SU-DHL-6 (cell line): ENCODE data around the gene POLD4.

Experiments used
- H2AFZ ChIP-seq: fragments of 200-600 bp; sonication (generic); 2 replicates; pipeline ENCODE4 v1.6.1; 2014; ENCODE audit warnings: low read depth, mild to moderate bottlenecking, moderate library complexity, mixed read lengths, antibody characterized with exemption, low read length; ENCODE audit not compliant: severe bottlenecking
- H3F3A ChIP-seq: fragments of 200-600 bp; shearing (Covaris generic); 2 replicates; pipeline ENCODE4 v1.6.0; 2016; ENCODE audit warnings: antibody characterized with exemption, mild to moderate bottlenecking; ENCODE audit not compliant: insufficient read depth
- H3K27ac ChIP-seq: fragments of 200-600 bp; sonication (generic); 2 replicates; pipeline ENCODE4 v1.5.1; 2016; ENCODE audit warnings: low read depth, mild to moderate bottlenecking, low read length, moderate library complexity, mixed read lengths
- H3K27me3 ChIP-seq: fragments of 200-600 bp; sonication (generic), shearing (Covaris generic); 2 replicates; pipeline ENCODE4 v1.6.0; 2014; ENCODE audit warnings: mild to moderate bottlenecking, low read length
- H3K36me3 ChIP-seq: fragments of 200-600 bp; sonication (generic); 2 replicates; pipeline ENCODE4 v1.6.1; 2014; ENCODE audit warnings: mild to moderate bottlenecking, low read length, mixed read lengths
- H3K4me2 ChIP-seq: fragments of 300-600, 200-600 bp; shearing (Covaris generic), sonication (generic); 2 replicates; pipeline ENCODE4 v1.6.0; 2014; ENCODE audit warnings: low read length, low read depth, mild to moderate bottlenecking; ENCODE audit not compliant: poor library complexity, severe bottlenecking
- H3K4me3 ChIP-seq: fragments of 200-600 bp; sonication (generic); 2 replicates; pipeline ENCODE4 v1.5.1; 2014; ENCODE audit warnings: antibody characterized with exemption, low read length, mild to moderate bottlenecking, mixed read lengths; ENCODE audit not compliant: insufficient read depth, poor library complexity, severe bottlenecking
- H3K79me2 ChIP-seq: fragments of 200-600 bp; sonication (generic); 2 replicates; pipeline ENCODE4 v1.6.1; 2014; ENCODE audit warnings: mild to moderate bottlenecking, low read length, moderate library complexity; ENCODE audit not compliant: insufficient read depth
- H3K9ac ChIP-seq: fragments of 200-600 bp; sonication (generic); 2 replicates; pipeline ENCODE4 v1.7.0; 2014; ENCODE audit warnings: mild to moderate bottlenecking, low read length
- H3K9me2 ChIP-seq: fragments of 200-600 bp; sonication (generic); replicated peaks from 2 replicates; pipeline ENCODE4 v1.6.1; 2014; ENCODE audit warnings: low read length; ENCODE audit not compliant: insufficient read depth
- H3K9me3 ChIP-seq: fragments of 200-600 bp; sonication (generic); 2 replicates; pipeline ENCODE4 v1.6.1; 2014; ENCODE audit warnings: low read length, mixed read lengths; ENCODE audit not compliant: insufficient read depth
- H4K20me1 ChIP-seq: fragments of 200-600 bp; sonication (generic); 2 replicates; pipeline ENCODE4 v1.6.1; 2014; ENCODE audit warnings: low read depth, mild to moderate bottlenecking, antibody characterized with exemption, low read length, moderate library complexity, mixed read lengths
- EZH2phosphoT487 ChIP-seq: fragments of 200-600 bp; sonication (generic), shearing (Covaris generic); conservative IDR thresholded peaks from 2 replicates; pipeline ENCODE4 v1.6.1; 2018; ENCODE audit warnings: mild to moderate bottlenecking, antibody characterized with exemption, low read length, moderate library complexity, mixed read lengths
- TF ChIP-seq, protein P1 (sequence below): fragments of 200-600 bp; sonication (generic); IDR thresholded peaks from one replicate; pipeline ENCODE4 v1.5.1; 2017; ENCODE audit warnings: antibody characterized with exemption, mild to moderate bottlenecking, low read length, moderate library complexity; ENCODE audit not compliant: insufficient read depth, poor library complexity, severe bottlenecking

The POLD4 gene

DNA sequence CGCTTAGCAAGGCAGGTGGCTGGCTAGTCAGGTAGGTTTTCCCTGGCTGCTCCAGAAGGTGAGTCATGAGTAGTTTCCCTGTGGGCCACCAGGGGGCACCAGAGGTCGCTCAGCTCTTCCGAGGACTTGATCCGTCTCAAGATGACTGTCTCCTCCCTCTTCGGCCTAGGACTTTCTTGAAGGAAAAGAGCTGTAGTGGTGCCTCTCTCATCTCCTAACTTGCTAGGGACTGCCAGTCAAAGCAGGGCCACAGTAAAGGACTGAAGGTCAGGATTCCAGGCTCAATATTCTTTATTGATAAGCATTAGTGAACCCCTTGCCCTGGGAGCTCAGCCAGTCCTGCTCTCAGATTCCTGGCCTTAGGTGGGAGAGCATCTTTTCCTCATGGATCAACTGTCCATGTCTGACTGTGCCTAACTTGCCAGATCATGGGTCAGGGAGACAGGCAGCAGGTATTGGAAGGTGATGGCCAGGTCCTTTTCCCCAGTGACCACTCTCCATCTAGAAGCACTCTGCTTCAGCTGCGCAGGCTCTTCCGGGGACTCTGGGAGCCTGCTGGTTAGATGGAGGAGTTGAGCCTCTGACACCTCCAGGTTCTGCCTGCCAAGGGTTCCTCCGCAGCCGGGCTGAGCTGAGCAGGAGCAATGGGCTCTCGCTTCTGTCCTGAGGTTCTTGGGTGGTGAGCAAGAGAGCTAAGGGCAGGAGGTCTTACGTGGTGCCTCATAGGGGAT is 1.9 kb downstream of the POLD4 start:
- no peak overlapping the region for H3K4me3 ChIP-seq
- H3F3A ChIP-seq: peaks cover 24% of the 10 kb centered on the region
- TF ChIP-seq EZH2phosphoT487: no peak
- TF ChIP-seq, protein P1, sequence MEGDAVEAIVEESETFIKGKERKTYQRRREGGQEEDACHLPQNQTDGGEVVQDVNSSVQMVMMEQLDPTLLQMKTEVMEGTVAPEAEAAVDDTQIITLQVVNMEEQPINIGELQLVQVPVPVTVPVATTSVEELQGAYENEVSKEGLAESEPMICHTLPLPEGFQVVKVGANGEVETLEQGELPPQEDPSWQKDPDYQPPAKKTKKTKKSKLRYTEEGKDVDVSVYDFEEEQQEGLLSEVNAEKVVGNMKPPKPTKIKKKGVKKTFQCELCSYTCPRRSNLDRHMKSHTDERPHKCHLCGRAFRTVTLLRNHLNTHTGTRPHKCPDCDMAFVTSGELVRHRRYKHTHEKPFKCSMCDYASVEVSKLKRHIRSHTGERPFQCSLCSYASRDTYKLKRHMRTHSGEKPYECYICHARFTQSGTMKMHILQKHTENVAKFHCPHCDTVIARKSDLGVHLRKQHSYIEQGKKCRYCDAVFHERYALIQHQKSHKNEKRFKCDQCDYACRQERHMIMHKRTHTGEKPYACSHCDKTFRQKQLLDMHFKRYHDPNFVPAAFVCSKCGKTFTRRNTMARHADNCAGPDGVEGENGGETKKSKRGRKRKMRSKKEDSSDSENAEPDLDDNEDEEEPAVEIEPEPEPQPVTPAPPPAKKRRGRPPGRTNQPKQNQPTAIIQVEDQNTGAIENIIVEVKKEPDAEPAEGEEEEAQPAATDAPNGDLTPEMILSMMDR: peak; percentile 76
- H3K36me3 ChIP-seq: no peaks in the 10 kb centered on the region
- H2AFZ ChIP-seq: no peak overlapping the region
- H3K79me2 ChIP-seq: no peaks in the 10 kb centered on the region
- no peaks in the 10 kb centered on the region for H3K9me3 ChIP-seq
- no peaks in the 10 kb centered on the region for H3K9me2 ChIP-seq
- H3K4me2 ChIP-seq: peak overlapping the region; percentile 79
- no peaks in the 10 kb centered on the region for H3K27me3 ChIP-seq
- peak overlapping the region; percentile 14; the same call in 1 of the 2 replicates for H3K9ac ChIP-seq
- no peaks in the 10 kb centered on the region for H4K20me1 ChIP-seq
- H3K27ac ChIP-seq: peak overlapping the region; percentile 96

DNA sequence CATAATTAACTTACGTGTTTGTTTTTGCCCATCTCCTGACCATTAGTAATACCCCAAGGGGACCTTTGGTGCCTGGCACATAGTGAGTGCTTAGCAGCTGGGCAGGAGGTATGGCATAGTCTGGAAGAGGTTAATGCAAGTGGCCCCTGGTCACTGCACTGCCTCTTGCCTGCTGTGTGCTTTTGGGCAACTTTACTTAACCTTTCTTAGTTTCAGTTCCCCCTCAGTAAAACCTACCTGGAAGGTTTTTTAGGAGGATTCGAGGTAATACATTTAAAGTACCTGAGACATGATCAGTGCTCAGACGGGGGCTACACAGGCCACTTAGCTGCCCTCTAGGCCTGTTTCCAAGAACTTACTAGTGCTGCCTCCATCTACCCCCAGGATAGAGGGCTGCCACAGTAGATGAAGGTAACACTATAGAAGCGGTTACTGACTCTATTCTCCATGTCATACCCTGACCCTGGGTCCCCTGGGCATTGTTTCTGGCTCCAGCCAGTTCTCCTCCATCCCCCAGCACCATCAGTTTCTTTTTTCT is 3.3 kb downstream of the POLD4 start:
- H3F3A ChIP-seq: peaks cover 14% of the 10 kb centered on the region
- H3K9me2 ChIP-seq: no peaks in the 10 kb centered on the region
- no peaks in the 10 kb centered on the region for H3K27me3 ChIP-seq
- no peak overlapping the region for H3K4me2 ChIP-seq
- H3K9ac ChIP-seq: no peak overlapping the region
- no peak overlapping the region for H3K27ac ChIP-seq
- H2AFZ ChIP-seq: no peak overlapping the region
- TF ChIP-seq, protein P1: no peak
- no peaks in the 10 kb centered on the region for H3K36me3 ChIP-seq
- H3K79me2 ChIP-seq: no peaks in the 10 kb centered on the region
- H3K9me3 ChIP-seq: no peaks in the 10 kb centered on the region
- H3K4me3 ChIP-seq: no peak overlapping the region
- no peaks in the 10 kb centered on the region for H4K20me1 ChIP-seq

DNA sequence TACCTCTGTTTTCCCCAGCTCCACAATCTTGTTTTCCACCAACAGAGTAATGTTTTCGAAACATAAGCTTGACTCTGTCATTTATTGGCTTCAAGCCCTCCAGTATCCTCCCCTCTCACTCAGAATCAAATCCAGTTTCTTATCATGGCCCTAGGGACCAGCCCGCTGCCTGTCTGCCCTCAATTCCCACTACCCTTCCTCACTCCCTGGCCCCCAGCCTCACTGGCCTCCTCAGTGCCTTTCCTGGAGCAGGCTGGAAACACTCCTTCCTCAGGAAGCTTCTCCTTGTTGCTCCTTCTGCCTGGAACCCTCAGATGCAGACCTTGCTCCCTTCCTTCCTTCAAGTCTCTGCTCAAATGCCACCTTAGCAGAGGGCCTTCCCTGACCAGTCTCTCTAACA is 3.9 kb downstream of the POLD4 start:
- no peaks in the 10 kb centered on the region for H3K9me3 ChIP-seq
- H4K20me1 ChIP-seq: no peaks in the 10 kb centered on the region
- no peak overlapping the region for H3K9ac ChIP-seq
- no peak overlapping the region for H2AFZ ChIP-seq
- no peak overlapping the region for H3K4me2 ChIP-seq
- H3K9me2 ChIP-seq: no peaks in the 10 kb centered on the region
- no peak overlapping the region for H3K4me3 ChIP-seq
- no peak overlapping the region for H3K27ac ChIP-seq
- H3K79me2 ChIP-seq: no peaks in the 10 kb centered on the region
- TF ChIP-seq, protein P1: no peak
- TF ChIP-seq EZH2phosphoT487: no peak
- peaks cover 11% of the 10 kb centered on the region for H3F3A ChIP-seq
- H3K27me3 ChIP-seq: no peaks in the 10 kb centered on the region
- H3K36me3 ChIP-seq: no peaks in the 10 kb centered on the region
